Peyer's patch (tissue), 4 donors: ENCODE measurements around the gene TSPOAP1.

Experiments used
- CTCF ChIP-seq, 6 experiments: fragments of 450-650 bp in 4 of 6; fragments of 200-600 bp in 2 of 6; sonication (generic) in 1 of 6; IDR thresholded peaks; one replicate each; pipeline ENCODE4 v1.5.1; 2017 to 2019; ENCODE audit warnings: antibody characterized with exemption in 6 of 6, mild to moderate bottlenecking in 3 of 6, moderate library complexity in 1 of 6
- POLR2A ChIP-seq, 2 donors: fragments of 450-650 bp; IDR thresholded peaks; one replicate each; pipeline ENCODE4 v1.5.1; 2017; ENCODE audit warnings: antibody characterized with exemption in 2 of 2, mild to moderate bottlenecking in 2 of 2, moderate library complexity in 2 of 2

GRCh38 chr17:58341861-58342475 is 13.4 kb upstream of the TSPOAP1 start:
- TF ChIP-seq POLR2A (IDR thresholded peaks at IDR 0.05) (no peak), CTCF (IDR thresholded peaks at IDR 0.05) (no peak)
